OCI-LY3 (cell line): ENCODE measurements around the gene CUBN.

Source experiments
- CTCF ChIP-seq: fragments of 200-600, 300-600 bp; sonication (generic); IDR thresholded peaks from 2 replicates; pipeline ENCODE4 v1.5.1; 2014; ENCODE audit warnings: antibody characterized with exemption, low read length, low read depth
- EZH2phosphoT487 ChIP-seq: fragments of 200-600 bp; shearing (Covaris generic); IDR thresholded peaks from 2 replicates; pipeline ENCODE4 v1.6.1; 2018; ENCODE audit warnings: antibody characterized with exemption, mixed run types, low read depth

DNA sequence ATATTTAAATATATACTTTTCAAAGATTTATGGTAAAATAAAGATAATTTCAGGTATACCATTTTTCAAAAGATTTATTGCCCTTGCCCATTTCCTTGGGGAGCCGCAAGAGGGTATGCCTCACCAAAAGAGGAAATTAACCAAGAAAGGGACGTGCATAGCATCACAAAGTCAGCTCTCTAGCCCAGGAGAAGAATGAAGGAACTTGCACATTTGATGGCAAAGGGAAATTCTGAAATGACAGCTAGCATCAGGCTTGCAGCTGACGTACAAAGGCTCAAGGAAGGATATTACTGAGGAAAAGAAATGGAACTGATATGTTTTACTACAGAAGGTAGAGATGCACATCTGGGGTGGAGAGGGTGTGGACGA lies 218.8 kb downstream of the CUBN start:
- TF ChIP-seq CTCF = no peak
- no peak for TF ChIP-seq EZH2phosphoT487
